T-cell (primary cell): ENCODE data around the gene CENPX. TPM values are rescaled to one million over a fixed set of nuclear protein-coding genes. Genes with fewer than 3 reads are reported as not detected.

Experiments used
- ATAC-seq, 4 experiments: fragments of 200-7000 bp in 3 of 4; fragments of 150-1000 bp in 1 of 4; cut with Tn5 transposase; replicated peaks in 1 of 4; 1 replicate in 3 of 4; 2 replicates in 1 of 4; pipeline ENCODE4 v1.10.0; 2021; ENCODE audit warnings: moderate library complexity in 3 of 4, mild to moderate bottlenecking in 2 of 4, moderate number of reproducible peaks in 1 of 4
- CTCF ChIA-PET, 2 donors: fragments of 300-600 bp; sonication (Branson Sonifier 250); formaldehyde crosslinking; loops; one replicate each; lab custom pipeline; 2022; ENCODE audit warnings: antibody characterized with exemption in 2 of 2; lab: Charles Lee
- POLR2A ChIA-PET, 2 donors: fragments of 300-600 bp; sonication (Branson Sonifier 250); formaldehyde crosslinking; loops; one replicate each; lab custom pipeline; 2022; ENCODE audit warnings: antibody characterized with exemption in 2 of 2; lab: Charles Lee
- DNase-seq, 35 experiments: peaks; one replicate each; pipeline versions ENCODE4 v3.0.0 to v3.0.0-alpha.2; 2013 to 2023
- H3K27ac ChIP-seq: one replicate; pipeline ENCODE4 v1.5.1; 2013; ENCODE audit warnings: low read length
- H3K27me3 ChIP-seq, 2 experiments: replicated peaks in 1 of 2; 1 replicate in 1 of 2; 2 replicates in 1 of 2; pipeline versions ENCODE4 v1.6.1 to v1.7.0; 2013; ENCODE audit warnings: low read length in 1 of 2, mixed read lengths in 1 of 2; ENCODE audit not compliant: control insufficient read depth in 2 of 2, insufficient read depth in 2 of 2; ENCODE audit errors: extremely low read depth in 1 of 2
- H3K36me3 ChIP-seq, 2 donors: 1 replicate in 1 of 2; 2 replicates in 1 of 2; pipeline versions ENCODE4 v1.6.1 to v1.7.0; 2013; ENCODE audit warnings: low read length in 1 of 2; ENCODE audit not compliant: control insufficient read depth in 2 of 2, insufficient read depth in 1 of 2; ENCODE audit errors: extremely low read depth in 1 of 2
- H3K4me1 ChIP-seq, 2 experiments: 1 replicate in 1 of 2; 2 replicates in 1 of 2; pipeline versions ENCODE4 v1.6.1 to v1.7.0; 2013; ENCODE audit warnings: low read length in 2 of 2, mixed read lengths in 1 of 2; ENCODE audit not compliant: insufficient read depth in 2 of 2, control insufficient read depth in 1 of 2; ENCODE audit errors: extremely low read depth in 1 of 2
- H3K4me3 ChIP-seq, 2 donors: 1 replicate in 1 of 2; 2 replicates in 1 of 2; pipeline versions ENCODE4 v1.5.1 to v1.7.0; 2013; ENCODE audit warnings: mild to moderate bottlenecking in 2 of 2, low read length in 1 of 2, moderate library complexity in 1 of 2; ENCODE audit not compliant: control insufficient read depth in 1 of 2; ENCODE audit errors: extremely low read depth in 1 of 2
- H3K9me3 ChIP-seq: 2 replicates; pipeline ENCODE4 v1.7.0; 2013
- H3K27ac Mint-ChIP-seq, 2 donors: one replicate each; pipeline ENCODE4 v1.8.0; 2020 to 2021; ENCODE audit warnings: mild to moderate bottlenecking in 2 of 2, mixed read lengths in 2 of 2
- H3K27me3 Mint-ChIP-seq, 2 donors: one replicate each; pipeline ENCODE4 v1.8.0; 2021 to 2022; ENCODE audit warnings: mixed read lengths in 2 of 2
- H3K36me3 Mint-ChIP-seq: one replicate; pipeline ENCODE4 v1.8.0; 2021; ENCODE audit warnings: mixed read lengths
- H3K4me1 Mint-ChIP-seq, 3 donors: one replicate each; pipeline ENCODE4 v1.8.0; 2020 to 2022; ENCODE audit warnings: mixed read lengths in 3 of 3, mild to moderate bottlenecking in 1 of 3
- H3K4me3 Mint-ChIP-seq, 3 donors: one replicate each; pipeline ENCODE4 v1.8.0; 2020 to 2022; ENCODE audit warnings: mild to moderate bottlenecking in 3 of 3, mixed read lengths in 3 of 3, moderate library complexity in 3 of 3
- H3K9me3 Mint-ChIP-seq, 3 donors: one replicate each; pipeline ENCODE4 v1.8.0; 2020 to 2022; ENCODE audit warnings: mixed read lengths in 3 of 3
- WGBS: methylation state at CpG from one replicate; pipeline ENCODE4 v1.1.5; 2013; ENCODE audit warnings: missing lambda C conversion rate; ENCODE audit not compliant: insufficient coverage; 5-methylcytosine and 5-hydroxymethylcytosine counted together
- total RNA-seq, 35 experiments: library from RNA in 6 of 35; stranded (reverse) in 6 of 35; fragments of 120-200 nt in 1 of 35; gene quantifications; one replicate each; pipeline versions ENCODE4 v1.2.1 to v1.2.4 and lab custom pipeline; 2013 to 2026

The CENPX gene
- total RNA-seq, 5 donors from 2014 or later (not counting 1 experiment from before 2014, with no cell fraction given), result 26.7 to 47.8 (median 43.7) TPM

DNA sequence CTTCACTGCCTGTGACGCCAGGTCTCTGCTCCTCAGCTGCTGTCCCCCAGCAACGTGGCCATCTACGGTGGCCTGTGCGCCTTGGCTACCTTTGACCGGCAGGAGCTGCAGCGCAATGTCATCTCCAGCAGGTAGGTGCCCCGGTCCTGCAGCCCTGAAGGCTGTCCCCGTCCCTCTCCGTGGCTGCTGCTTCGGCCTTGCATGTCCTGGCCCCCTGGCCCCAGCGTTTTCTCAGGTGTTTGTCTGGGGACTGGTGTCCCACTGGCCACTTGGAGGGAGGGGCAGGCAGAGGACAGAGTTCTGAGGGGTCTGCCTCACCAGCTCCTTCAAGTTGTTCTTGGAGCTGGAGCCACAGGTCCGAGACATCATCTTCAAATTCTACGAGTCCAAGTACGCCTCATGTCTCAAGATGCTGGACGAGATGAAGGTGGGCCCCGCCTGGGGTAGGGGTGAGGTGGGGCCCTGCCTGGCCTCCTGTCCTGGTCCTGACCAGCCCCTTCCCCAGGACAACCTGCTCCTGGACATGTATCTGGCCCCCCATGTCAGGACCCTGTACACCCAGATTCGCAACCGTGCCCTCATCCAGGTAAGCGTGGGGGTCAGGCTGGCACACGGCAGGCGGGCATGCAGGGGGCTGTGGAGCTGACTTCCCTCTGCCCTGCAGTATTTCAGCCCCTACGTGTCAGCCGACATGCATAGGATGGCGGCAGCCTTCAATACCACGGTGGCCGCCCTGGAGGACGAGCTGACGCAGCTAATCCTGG is 33.5 kb upstream of the CENPX start:
- Histone ChIP-seq H3K36me3 (peaks cover 14 to 65% of the 10 kb centered on the region in 2 donors), H3K4me1 (peaks cover 9 to 26% of the 10 kb centered on the region in 2 experiments), H3K9me3 (no peaks in the 10 kb centered on the region), H3K4me3 (no peak overlapping the region), H3K27ac (no peak overlapping the region), H3K27me3 (no peaks in the 10 kb centered on the region)
- no peaks in the 10 kb centered on the region for H3K9me3 Mint-ChIP-seq
- no peaks in the 10 kb centered on the region for H3K27me3 Mint-ChIP-seq
- 97% methylated on average over 23 of the region's 28 CpGs for WGBS
- H3K4me1 Mint-ChIP-seq, result peaks cover 0 to 15% (median 8%) of the 10 kb centered on the region in 3 donors
- DNase-seq (no peak), ATAC-seq (no peak)
- ChIA-PET CTCF (interaction anchor here in 1 of 2 donors (0.6 kb wide), 1 partner anchor 244 kb away, joined by 3 read pairs; no protein-coding TSS in a partner anchor), POLR2A (interaction anchor here in 1 of 2 donors (0.6 kb wide), 1 partner anchor 70 kb away, joined by 3 read pairs; no protein-coding TSS in a partner anchor)
- no peak overlapping the region for H3K27ac Mint-ChIP-seq
- H3K4me3 Mint-ChIP-seq, result no peak overlapping the region
- H3K36me3 Mint-ChIP-seq, result peaks cover 7% of the 10 kb centered on the region

DNA sequence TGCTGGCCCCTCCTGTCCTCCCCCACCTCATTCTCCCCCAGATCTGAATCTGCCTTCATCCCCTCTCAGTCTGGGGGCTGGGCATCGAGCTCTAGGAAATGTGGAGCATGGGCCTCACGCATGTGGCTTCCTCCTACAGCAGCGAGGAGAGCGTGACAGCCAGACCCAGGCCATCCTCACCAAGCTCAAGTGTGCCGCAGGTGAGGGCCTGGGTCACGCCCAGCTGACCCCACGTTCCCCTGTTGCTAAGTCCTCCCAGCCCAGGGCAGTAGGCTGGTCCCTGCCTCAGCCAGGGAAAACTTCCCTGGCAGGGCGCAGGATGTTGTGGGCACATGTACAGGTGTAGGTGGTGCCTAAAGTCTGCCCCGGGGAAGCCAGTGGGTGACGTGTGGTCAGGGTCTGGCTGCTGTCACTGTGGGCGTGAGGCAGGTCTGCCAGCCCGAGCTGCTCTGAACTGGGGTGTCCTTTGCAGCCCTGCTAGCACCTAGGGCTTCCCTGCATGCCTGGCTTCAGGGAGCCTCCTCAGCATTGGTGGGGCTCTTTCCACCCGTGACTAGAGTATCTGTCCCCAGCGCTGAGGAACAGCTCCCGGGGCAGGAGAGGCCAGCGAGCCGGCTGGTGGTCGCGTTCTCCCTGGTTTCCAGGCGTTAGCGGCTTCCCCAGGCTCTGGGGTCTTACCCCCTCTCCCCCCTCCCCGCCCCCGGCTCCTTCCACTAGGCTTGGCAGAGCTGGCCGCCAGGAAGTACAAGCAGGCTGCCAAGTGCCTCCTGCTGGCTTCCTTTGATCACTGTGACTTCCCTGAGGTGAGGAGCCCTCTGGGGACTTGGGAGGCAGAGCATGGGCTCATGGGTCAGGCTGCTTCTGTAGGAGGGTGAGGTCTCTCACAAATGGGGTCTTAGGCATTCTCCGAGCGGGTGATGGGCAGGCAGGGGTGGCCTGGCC is 32.6 kb upstream of the CENPX start:
- H3K27ac ChIP-seq, result no peak overlapping the region
- Mint-ChIP-seq H3K4me3 (peak overlapping the region; percentile 9 to 61 (median 15)), H3K9me3 (no peaks in the 10 kb centered on the region), H3K27ac (no peak overlapping the region), H3K36me3 (peaks cover 7% of the 10 kb centered on the region), H3K4me1 (peaks cover 5 to 22% (median 15%) of the 10 kb centered on the region in 3 donors), H3K27me3 (no peaks in the 10 kb centered on the region)
- H3K4me3 ChIP-seq, result no peak overlapping the region
- ATAC-seq (no peak), DNase-seq (no peak)
- peaks cover 9 to 35% of the 10 kb centered on the region in 2 experiments for H3K4me1 ChIP-seq
- H3K36me3 ChIP-seq, result peaks cover 14 to 57% of the 10 kb centered on the region in 2 donors
- 85% methylated on average over 18 of the region's 26 CpGs for WGBS
- CTCF ChIA-PET, result interaction anchor here in 1 of 2 donors (0.6 kb wide), 1 partner anchor 245 kb away, joined by 3 read pairs; no protein-coding TSS in a partner anchor
- H3K27me3 ChIP-seq, result no peaks in the 10 kb centered on the region
- no peaks in the 10 kb centered on the region for H3K9me3 ChIP-seq
- POLR2A ChIA-PET, result interaction anchor here in 1 of 2 donors (0.6 kb wide), 1 partner anchor 71 kb away, joined by 3 read pairs; no protein-coding TSS in a partner anchor

DNA sequence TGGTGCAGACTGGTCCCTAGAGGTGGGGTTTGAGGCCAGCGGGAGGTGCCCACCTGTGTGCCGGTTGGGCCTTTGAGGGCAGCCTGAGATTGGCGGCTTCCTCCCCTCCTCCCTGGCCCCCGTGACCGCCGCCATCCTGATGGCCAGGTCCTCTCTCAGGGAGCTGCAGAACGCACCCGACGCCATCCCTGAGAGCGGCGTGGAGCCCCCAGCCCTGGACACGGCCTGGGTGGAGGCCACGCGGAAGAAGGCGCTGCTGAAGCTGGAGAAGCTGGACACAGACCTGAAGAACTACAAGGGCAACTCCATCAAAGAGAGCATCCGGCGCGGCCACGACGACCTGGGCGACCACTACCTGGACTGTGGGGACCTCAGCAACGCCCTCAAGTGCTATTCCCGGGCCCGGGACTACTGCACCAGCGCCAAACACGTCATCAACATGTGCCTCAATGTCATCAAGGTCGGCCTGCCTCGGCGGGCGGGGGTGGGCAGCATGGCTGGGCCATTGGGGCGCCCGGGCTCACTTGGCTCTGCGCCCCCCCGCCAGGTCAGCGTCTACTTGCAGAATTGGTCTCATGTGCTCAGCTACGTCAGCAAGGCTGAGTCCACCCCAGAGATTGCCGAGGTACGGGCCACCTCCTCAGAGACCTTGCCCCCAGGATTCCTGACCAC is 31.8 kb upstream of the CENPX start:
- H3K4me1 ChIP-seq, result peaks cover 9 to 42% of the 10 kb centered on the region in 2 experiments
- ATAC-seq (no peak), DNase-seq (no peak)
- WGBS, result 95% methylated on average over 38 of the region's 38 CpGs
- H3K36me3 Mint-ChIP-seq, result peaks cover 3% of the 10 kb centered on the region
- POLR2A ChIA-PET, result no interaction called here
- no peak overlapping the region for H3K27ac ChIP-seq
- CTCF ChIA-PET, result no interaction called here
- no peaks in the 10 kb centered on the region for H3K9me3 ChIP-seq
- H3K27ac Mint-ChIP-seq, result no peak overlapping the region
- no peaks in the 10 kb centered on the region for H3K27me3 Mint-ChIP-seq
- H3K27me3 ChIP-seq, result no peaks in the 10 kb centered on the region
- H3K9me3 Mint-ChIP-seq, result no peaks in the 10 kb centered on the region
- H3K4me3 ChIP-seq, result no peak overlapping the region
- H3K4me1 Mint-ChIP-seq, result peaks cover 5 to 24% (median 18%) of the 10 kb centered on the region in 3 donors
- H3K4me3 Mint-ChIP-seq, result peak overlapping the region; percentile 9 to 66 (median 61)
- peaks cover 12 to 49% of the 10 kb centered on the region in 2 donors for H3K36me3 ChIP-seq

DNA sequence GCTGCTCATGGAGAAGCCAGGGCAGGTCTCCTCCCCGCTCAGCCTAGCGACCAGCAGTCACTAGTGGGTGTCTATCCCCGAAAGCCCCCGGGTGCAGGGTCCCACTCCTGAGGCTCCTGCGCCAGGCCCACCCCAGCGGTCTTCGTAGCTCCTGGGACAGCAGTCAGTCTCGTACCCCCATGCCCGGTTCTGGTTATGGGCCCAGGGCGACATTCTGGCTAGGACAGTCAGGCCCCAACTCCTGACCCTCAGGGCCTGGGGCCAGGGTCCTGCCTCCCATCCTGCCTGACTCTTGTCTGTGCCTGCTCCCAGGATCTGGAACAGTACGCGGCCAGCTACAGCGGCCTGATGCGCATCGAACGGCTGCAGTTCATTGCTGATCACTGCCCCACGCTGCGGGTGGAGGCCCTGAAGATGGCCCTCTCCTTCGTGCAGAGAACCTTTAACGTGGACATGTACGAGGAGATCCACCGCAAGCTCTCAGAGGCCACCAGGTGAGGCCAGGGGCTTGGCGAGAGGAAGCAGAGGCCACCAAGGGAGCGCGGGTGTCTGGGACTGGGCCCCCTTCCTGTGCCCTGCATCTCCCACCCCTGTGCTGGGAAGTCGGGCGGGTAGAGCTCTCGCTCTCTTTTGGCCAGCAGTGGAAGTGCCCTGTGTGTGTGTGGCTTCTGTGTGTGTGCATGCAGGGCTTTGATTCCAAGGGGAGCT is 31.0 kb upstream of the CENPX start:
- Mint-ChIP-seq H3K27ac (peak overlapping the region in 1 of 2 donors; percentile 48), H3K36me3 (peaks cover 3% of the 10 kb centered on the region), H3K4me3 (peak overlapping the region; percentile 66 to 82 (median 79)), H3K27me3 (no peaks in the 10 kb centered on the region), H3K4me1 (peaks cover 5 to 26% (median 18%) of the 10 kb centered on the region in 3 donors), H3K9me3 (no peaks in the 10 kb centered on the region)
- Histone ChIP-seq H3K4me1 (peaks cover 9 to 45% of the 10 kb centered on the region in 2 experiments), H3K4me3 (no peak overlapping the region), H3K36me3 (peaks cover 4 to 45% of the 10 kb centered on the region in 2 donors), H3K9me3 (no peaks in the 10 kb centered on the region), H3K27ac (no peak overlapping the region), H3K27me3 (no peaks in the 10 kb centered on the region)
- 93% methylated on average over 27 of the region's 28 CpGs for WGBS
- POLR2A ChIA-PET, result no interaction called here
- CTCF ChIA-PET, result no interaction called here
- ATAC-seq, result no peak
- no peak for DNase-seq

DNA sequence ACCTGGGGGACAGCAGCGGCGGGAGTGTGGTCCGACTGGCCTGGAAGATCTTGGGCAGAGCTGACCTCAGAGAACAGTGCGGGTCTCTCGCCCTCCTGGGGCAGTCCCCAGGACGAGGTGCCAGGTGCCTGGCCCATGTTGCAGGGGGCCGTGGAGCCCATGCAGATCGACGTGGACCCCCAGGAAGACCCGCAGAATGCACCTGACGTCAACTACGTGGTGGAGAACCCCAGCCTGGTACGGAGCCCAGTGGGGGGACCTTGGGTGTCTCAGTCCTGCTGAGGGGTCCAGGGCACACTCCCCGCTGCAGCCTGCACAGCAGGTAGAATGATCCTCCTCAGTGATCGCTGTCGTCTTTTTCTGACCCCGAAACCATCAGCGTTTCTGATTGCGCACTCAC is 30.5 kb upstream of the CENPX start:
- POLR2A ChIA-PET, result no interaction called here
- H3K27me3 ChIP-seq, result no peaks in the 10 kb centered on the region
- no peak overlapping the region for H3K27ac ChIP-seq
- peaks cover 9 to 45% of the 10 kb centered on the region in 2 experiments for H3K4me1 ChIP-seq
- Mint-ChIP-seq H3K4me1 (peaks cover 5 to 26% (median 18%) of the 10 kb centered on the region in 3 donors), H3K4me3 (peak overlapping the region; percentile 66 to 82 (median 79)), H3K27ac (peak overlapping the region in 1 of 2 donors; percentile 48), H3K9me3 (no peaks in the 10 kb centered on the region), H3K27me3 (no peaks in the 10 kb centered on the region), H3K36me3 (peaks cover 3% of the 10 kb centered on the region)
- H3K36me3 ChIP-seq, result peaks cover 2 to 47% of the 10 kb centered on the region in 2 donors
- DNase-seq, result no peak
- CTCF ChIA-PET, result no interaction called here
- ATAC-seq, result no peak
- H3K9me3 ChIP-seq, result no peaks in the 10 kb centered on the region
- H3K4me3 ChIP-seq, result no peak overlapping the region
- 94% methylated on average over 19 of the region's 19 CpGs for WGBS
